GM12892 (cell line): ENCODE results near the gene MTMR10.

ENCODE experiments used
- POLR2A ChIP-seq: IDR thresholded peaks from 2 replicates; pipeline ENCODE4 v1.6.1; 2011; ENCODE audit warnings: low read depth, low read length, control low read depth
- POLR2AphosphoS5 ChIP-seq: IDR thresholded peaks from 2 replicates; pipeline ENCODE4 v1.6.1; 2011; ENCODE audit warnings: low read depth, low read length, control low read depth
- TAF1 ChIP-seq: IDR thresholded peaks from 2 replicates; pipeline ENCODE4 v1.6.1; 2011; ENCODE audit warnings: low read depth, mild to moderate bottlenecking, control low read depth, low read length, borderline replicate concordance

DNA sequence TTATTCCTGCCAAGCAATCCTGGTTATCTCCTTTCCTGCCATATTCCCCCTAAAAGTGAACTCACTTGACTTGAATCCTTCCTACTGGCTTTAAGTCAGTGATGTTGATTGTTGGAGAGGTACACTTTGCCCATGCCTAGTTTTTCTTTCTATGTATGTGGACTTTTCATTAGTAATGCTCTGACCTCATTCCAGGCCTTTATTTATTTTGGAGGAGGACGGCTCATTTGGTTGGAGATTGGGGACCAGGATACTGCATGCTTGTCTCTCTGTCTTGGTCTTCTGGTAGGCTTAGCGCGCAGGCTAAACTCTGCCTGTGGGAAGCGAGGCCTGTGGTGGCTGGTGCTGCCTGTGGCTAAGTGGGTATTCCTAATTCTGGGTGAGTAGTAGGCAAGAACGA, 29.1 kb upstream of the MTMR10 start:
- no peak for TF ChIP-seq POLR2AphosphoS5
- no peak for TF ChIP-seq POLR2A
- TF ChIP-seq TAF1 = no peak
